Gastrocnemius medialis (tissue), 4 donors: ENCODE results near the gene CEL.
"Not testable (repeated sequence)": the region's sequence is repeated elsewhere in the genome, so short reads cannot be mapped to it uniquely, and the experiment has no call there.

Source experiments
- CTCF ChIP-seq, 5 experiments: fragments of 450-650 bp in 3 of 5; fragments of 200-600 bp in 2 of 5; sonication (generic) in 2 of 5; IDR thresholded peaks in 4 of 5; conservative IDR thresholded peaks in 1 of 5; 1 replicate in 4 of 5; 2 replicates in 1 of 5; pipeline ENCODE4 v1.5.1; 2016 to 2019; ENCODE audit warnings: antibody characterized with exemption in 5 of 5, mild to moderate bottlenecking in 3 of 5, moderate library complexity in 3 of 5
- POLR2A ChIP-seq, 2 donors: fragments of 450-650 bp; IDR thresholded peaks; one replicate each; pipeline ENCODE4 v1.6.1; 2017; ENCODE audit warnings: antibody characterized with exemption in 2 of 2, mild to moderate bottlenecking in 2 of 2, moderate library complexity in 2 of 2

DNA sequence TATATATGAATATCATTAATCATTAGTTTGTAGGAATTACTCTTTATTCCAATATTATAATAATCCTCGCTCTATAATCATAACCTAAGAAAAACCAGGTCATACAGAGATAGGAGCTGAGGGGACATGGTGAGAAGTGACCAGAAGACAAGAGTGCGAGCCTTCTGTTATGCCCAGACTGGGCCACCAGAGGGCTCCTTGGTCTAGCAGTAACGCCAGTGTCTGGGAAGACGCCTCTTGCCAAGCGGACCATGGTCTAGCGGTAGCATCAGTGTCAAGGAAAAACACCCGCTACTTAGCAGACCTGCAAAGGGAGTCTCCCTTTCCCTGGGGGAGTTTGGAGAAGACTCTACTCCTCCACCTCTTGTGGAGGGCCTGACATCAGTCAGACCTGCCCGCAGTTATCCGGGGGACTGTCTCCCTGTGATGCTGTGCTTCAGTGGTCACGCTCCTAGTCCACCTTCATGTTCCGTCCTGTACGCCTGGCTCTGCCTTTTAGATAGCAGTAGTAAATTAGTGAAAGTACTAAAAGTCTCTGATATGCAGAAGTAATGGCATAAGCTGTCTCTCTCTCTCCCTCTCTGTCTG is 20.8 kb upstream of the CEL start:
- TF ChIP-seq CTCF (IDR thresholded peaks at IDR 0.05 in 4 of 5, conservative IDR thresholded peaks at IDR 0.05 in 1 of 5), result peak; percentile 27 to 53 (median 49)
- not testable (repeated sequence) for TF ChIP-seq POLR2A (IDR thresholded peaks at IDR 0.05)
